ENCODE measurements around the gene LEO1.

DNA sequence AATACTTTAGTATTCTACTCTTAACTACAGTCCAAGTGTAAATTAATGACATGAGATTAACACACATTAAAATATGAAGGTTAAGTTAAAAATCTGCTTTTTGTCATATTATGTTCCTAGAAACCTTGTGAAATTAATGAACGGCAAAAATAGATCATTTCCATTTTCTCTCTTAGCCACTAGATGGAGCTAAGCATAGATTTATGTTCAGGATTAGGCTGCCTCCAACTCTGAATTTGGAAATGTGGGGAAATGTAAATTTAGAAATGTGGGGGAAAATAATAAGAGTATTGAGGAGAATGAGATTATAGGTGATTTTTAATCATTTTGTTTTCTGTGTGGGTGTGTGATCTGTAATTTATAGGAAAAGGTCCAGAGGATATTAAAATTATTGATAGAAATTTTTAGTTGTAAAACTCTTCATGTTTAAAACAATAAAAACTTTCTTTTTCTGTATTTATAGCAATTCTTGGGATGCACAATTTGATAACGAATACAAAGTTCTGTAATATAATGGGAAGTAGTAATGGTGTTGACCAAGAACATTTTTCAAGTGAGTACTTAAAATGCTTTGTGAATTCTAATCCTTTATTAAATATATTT is 82.9 kb downstream of the LEO1 start:
- TF ChIP-seq EZH2 (IDR thresholded peaks at IDR 0.05; ENCODE audit: borderline replicate concordance, insufficient read depth, low read depth, low read length, poor library complexity, severe bottlenecking), result no peak
- peak; percentile 92 for TF ChIP-seq CTCF (IDR thresholded peaks at IDR 0.05)
